Karpas-422 (cell line): Measurements from ENCODE around the gene ABHD8. TPM values are rescaled to one million over a fixed set of nuclear protein-coding genes. Genes with fewer than 3 reads are reported as not detected.

Experiments used
- DNase-seq: peaks from one replicate; pipeline ENCODE4 v3.0.0-alpha.2; 2015
- H2AFZ ChIP-seq: fragments of 200-600 bp; sonication (generic); 2 replicates; pipeline ENCODE4 v1.6.1; 2014; ENCODE audit warnings: antibody characterized with exemption, low read length, mixed read lengths
- H3K27ac ChIP-seq: fragments of 200-600 bp; sonication (generic); 2 replicates; pipeline ENCODE4 v1.5.1; 2014; ENCODE audit warnings: mild to moderate bottlenecking, low read length, moderate library complexity
- H3K27me3 ChIP-seq: fragments of 200-600 bp; sonication (generic); 2 replicates; pipeline ENCODE4 v1.6.1; 2014; ENCODE audit warnings: low read length, mixed read lengths
- H3K36me3 ChIP-seq: fragments of 200-600 bp; sonication (generic); 2 replicates; pipeline ENCODE4 v1.6.1; 2014; ENCODE audit warnings: low read length, mixed read lengths; ENCODE audit not compliant: insufficient read depth
- H3K4me1 ChIP-seq: fragments of 200-600 bp; sonication (generic); 2 replicates; pipeline ENCODE4 v1.6.1; 2014; ENCODE audit warnings: mild to moderate bottlenecking, low read length, mixed read lengths
- H3K4me2 ChIP-seq: fragments of 200-600 bp; sonication (generic); 2 replicates; pipeline ENCODE4 v1.6.1; 2014; ENCODE audit warnings: low read length, low read depth, mild to moderate bottlenecking; ENCODE audit not compliant: poor library complexity, severe bottlenecking
- H3K4me3 ChIP-seq: fragments of 200-600 bp; sonication (generic); 2 replicates; pipeline ENCODE4 v1.5.1; 2014; ENCODE audit warnings: mild to moderate bottlenecking, antibody characterized with exemption, low read length, mixed read lengths
- H3K79me2 ChIP-seq: fragments of 200-600 bp; sonication (generic); 2 replicates; pipeline ENCODE4 v1.6.1; 2014; ENCODE audit warnings: mild to moderate bottlenecking, low read length, mixed read lengths
- H3K9ac ChIP-seq: fragments of 200-600 bp; sonication (generic); 2 replicates; pipeline ENCODE4 v1.6.0; 2014; ENCODE audit warnings: low read length
- H3K9me2 ChIP-seq: fragments of 200-600 bp; sonication (generic), shearing (Covaris generic); replicated peaks from 2 replicates; pipeline ENCODE4 v1.6.0; 2014; ENCODE audit warnings: mild to moderate bottlenecking, low read length, moderate library complexity; ENCODE audit not compliant: insufficient read depth
- H3K9me3 ChIP-seq: fragments of 300-700, 200-600 bp; sonication (generic); 2 replicates; pipeline ENCODE4 v1.6.1; 2014; ENCODE audit warnings: low read length, mixed read lengths
- H4K20me1 ChIP-seq: fragments of 200-600 bp; sonication (generic); 2 replicates; pipeline ENCODE4 v1.6.1; 2014; ENCODE audit warnings: mild to moderate bottlenecking, antibody characterized with exemption, low read length, low read depth; ENCODE audit not compliant: insufficient read depth
- total RNA-seq: library from RNA; depleted of rRNA; stranded (reverse); fragments of >200 nt; shearing (Covaris generic); gene quantifications from 2 replicates; pipeline ENCODE4 v1.2.3, GENCODE V29; 2014; ENCODE audit warnings: low replicate concordance

The ABHD8 gene
- total RNA-seq, 1 experiment from 2014 or later: 0.37 TPM

GRCh38 chr19:17289489-17289888 is 13.7 kb downstream of the ABHD8 start:
- no peaks in the 10 kb centered on the region for H3K27me3 ChIP-seq
- H3K36me3 ChIP-seq: peaks cover 10% of the 10 kb centered on the region
- H2AFZ ChIP-seq: no peak overlapping the region
- H3K79me2 ChIP-seq: peaks cover 8% of the 10 kb centered on the region
- no peak overlapping the region for H3K4me2 ChIP-seq
- H4K20me1 ChIP-seq: peaks cover 4% of the 10 kb centered on the region; the same call in 1 of the 2 replicates
- H3K9ac ChIP-seq: no peak overlapping the region
- H3K4me3 ChIP-seq: no peak overlapping the region
- no peak overlapping the region for H3K27ac ChIP-seq
- H3K4me1 ChIP-seq: peaks cover 10% of the 10 kb centered on the region
- no peaks in the 10 kb centered on the region for H3K9me2 ChIP-seq
- H3K9me3 ChIP-seq: no peaks in the 10 kb centered on the region
- DNase-seq: peak; percentile 86

GRCh38 chr19:17286752-17287151 is 16.5 kb downstream of the ABHD8 start:
- H3K4me3 ChIP-seq: no peak overlapping the region
- no peaks in the 10 kb centered on the region for H3K9me3 ChIP-seq
- no peaks in the 10 kb centered on the region for H3K27me3 ChIP-seq
- H3K9ac ChIP-seq: no peak overlapping the region
- H3K27ac ChIP-seq: no peak overlapping the region
- no peak overlapping the region for H3K4me2 ChIP-seq
- peaks cover 12% of the 10 kb centered on the region for H3K4me1 ChIP-seq
- no peak for DNase-seq
- peaks cover 21% of the 10 kb centered on the region for H3K36me3 ChIP-seq
- H4K20me1 ChIP-seq: peaks cover 12% of the 10 kb centered on the region
- peaks cover 12% of the 10 kb centered on the region; the same call in 1 of the 2 replicates for H3K79me2 ChIP-seq
- H2AFZ ChIP-seq: no peak overlapping the region
- H3K9me2 ChIP-seq: no peaks in the 10 kb centered on the region

GRCh38 chr19:17286263-17286662 is 17.0 kb downstream of the ABHD8 start:
- no peak overlapping the region for H3K27ac ChIP-seq
- H4K20me1 ChIP-seq: peaks cover 12% of the 10 kb centered on the region
- H3K9me2 ChIP-seq: no peaks in the 10 kb centered on the region
- peaks cover 15% of the 10 kb centered on the region; the same call in 1 of the 2 replicates for H3K79me2 ChIP-seq
- no peak overlapping the region for H2AFZ ChIP-seq
- H3K4me2 ChIP-seq: no peak overlapping the region
- no peak overlapping the region for H3K9ac ChIP-seq
- no peak for DNase-seq
- no peak overlapping the region for H3K4me3 ChIP-seq
- H3K36me3 ChIP-seq: peaks cover 21% of the 10 kb centered on the region
- H3K27me3 ChIP-seq: no peaks in the 10 kb centered on the region
- no peaks in the 10 kb centered on the region for H3K9me3 ChIP-seq
- H3K4me1 ChIP-seq: peaks cover 17% of the 10 kb centered on the region

GRCh38 chr19:17285415-17286135 is 17.6 kb downstream of the ABHD8 start:
- peaks cover 21% of the 10 kb centered on the region for H3K36me3 ChIP-seq
- H3K27ac ChIP-seq: no peak overlapping the region
- H3K27me3 ChIP-seq: no peaks in the 10 kb centered on the region
- H3K4me1 ChIP-seq: peaks cover 23% of the 10 kb centered on the region
- no peak overlapping the region for H2AFZ ChIP-seq
- peaks cover 15% of the 10 kb centered on the region; the same call in 1 of the 2 replicates for H3K79me2 ChIP-seq
- H3K9me3 ChIP-seq: no peaks in the 10 kb centered on the region
- no peak overlapping the region for H3K4me3 ChIP-seq
- no peak overlapping the region for H3K9ac ChIP-seq
- no peak overlapping the region for H3K4me2 ChIP-seq
- H4K20me1 ChIP-seq: peaks cover 12% of the 10 kb centered on the region
- no peak for DNase-seq
- H3K9me2 ChIP-seq: no peaks in the 10 kb centered on the region

DNA sequence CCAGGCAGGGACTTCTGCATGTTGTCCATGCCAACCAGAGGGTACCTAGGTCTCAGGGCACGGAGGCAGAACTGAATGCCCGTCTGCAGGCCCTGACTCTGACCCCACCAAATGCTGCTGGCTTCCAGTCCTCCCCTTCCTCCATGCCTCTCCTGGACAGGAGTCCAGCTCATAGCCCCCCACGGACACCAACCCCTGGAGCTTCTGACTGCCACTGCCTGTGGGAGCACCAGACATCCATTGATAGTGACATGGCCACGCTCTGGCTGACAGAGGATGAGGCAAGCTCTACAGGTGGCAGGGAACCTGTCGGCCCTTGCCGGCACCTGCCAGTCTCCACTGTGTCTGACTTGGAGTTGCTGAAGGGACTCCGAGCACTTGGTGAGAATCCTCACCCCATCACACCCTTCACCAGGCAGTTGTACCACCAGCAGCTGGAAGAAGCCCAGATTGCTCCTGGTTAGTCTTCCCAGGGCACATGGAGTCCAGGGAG is 19.7 kb downstream of the ABHD8 start:
- DNase-seq: no peak
- H4K20me1 ChIP-seq: peaks cover 12% of the 10 kb centered on the region
- no peaks in the 10 kb centered on the region for H3K9me3 ChIP-seq

DNA sequence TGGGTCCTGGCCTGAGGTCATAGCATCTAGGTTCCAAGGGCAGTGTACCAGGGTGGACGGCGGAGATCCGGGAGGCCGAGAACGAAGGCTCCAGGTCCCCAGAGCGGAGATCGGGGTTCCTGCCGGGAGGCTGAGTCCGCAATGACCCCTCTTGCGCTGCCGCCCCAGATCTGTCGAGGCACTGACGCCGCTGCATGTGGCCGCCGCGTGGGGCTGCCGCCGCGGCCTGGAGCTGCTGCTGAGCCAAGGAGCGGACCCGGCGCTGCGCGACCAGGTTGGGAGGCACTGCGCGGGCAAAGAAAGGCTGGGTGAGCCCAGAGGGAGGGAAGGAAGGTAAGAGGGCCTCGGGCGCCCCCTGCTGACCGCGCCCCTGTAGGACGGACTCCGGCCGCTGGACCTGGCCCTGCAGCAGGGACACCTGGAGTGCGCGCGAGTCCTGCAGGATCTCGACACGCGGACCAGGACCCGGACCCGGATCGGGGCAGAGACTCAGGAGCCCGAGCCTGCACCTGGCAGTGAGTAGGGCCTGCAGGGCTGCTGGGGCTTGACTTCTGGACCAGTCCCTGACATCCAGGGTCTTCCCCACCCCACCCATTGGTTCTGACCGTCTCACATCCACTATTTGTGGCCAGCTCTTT is 20.6 kb downstream of the ABHD8 start:
- H4K20me1 ChIP-seq: peaks cover 12% of the 10 kb centered on the region
- peak; percentile 94 for DNase-seq
- peaks cover 15% of the 10 kb centered on the region; the same call in 1 of the 2 replicates for H3K79me2 ChIP-seq
- peak overlapping the region; percentile 87 for H3K9ac ChIP-seq
- H3K27ac ChIP-seq: peak overlapping the region; percentile 78
- H3K9me2 ChIP-seq: no peaks in the 10 kb centered on the region
- peak overlapping the region; percentile 73 for H3K4me3 ChIP-seq
- peaks cover 25% of the 10 kb centered on the region for H3K36me3 ChIP-seq
- H3K9me3 ChIP-seq: no peaks in the 10 kb centered on the region
- no peaks in the 10 kb centered on the region for H3K27me3 ChIP-seq
- peaks cover 23% of the 10 kb centered on the region for H3K4me1 ChIP-seq
- H3K4me2 ChIP-seq: peak overlapping the region; percentile 90
- H2AFZ ChIP-seq: peak overlapping the region; percentile 81; the same call in 1 of the 2 replicates

More for the DNA sequence above, 19.7 kb downstream of the ABHD8 start:
- no peaks in the 10 kb centered on the region for H3K27me3 ChIP-seq
- no peak overlapping the region for H3K27ac ChIP-seq
- H3K4me3 ChIP-seq: no peak overlapping the region
- H3K36me3 ChIP-seq: peaks cover 25% of the 10 kb centered on the region
- no peak overlapping the region for H3K4me2 ChIP-seq
- H3K9ac ChIP-seq: no peak overlapping the region
- H3K4me1 ChIP-seq: peaks cover 23% of the 10 kb centered on the region
- peaks cover 15% of the 10 kb centered on the region; the same call in 1 of the 2 replicates for H3K79me2 ChIP-seq
- H2AFZ ChIP-seq: no peak overlapping the region
- H3K9me2 ChIP-seq: no peaks in the 10 kb centered on the region

DNA sequence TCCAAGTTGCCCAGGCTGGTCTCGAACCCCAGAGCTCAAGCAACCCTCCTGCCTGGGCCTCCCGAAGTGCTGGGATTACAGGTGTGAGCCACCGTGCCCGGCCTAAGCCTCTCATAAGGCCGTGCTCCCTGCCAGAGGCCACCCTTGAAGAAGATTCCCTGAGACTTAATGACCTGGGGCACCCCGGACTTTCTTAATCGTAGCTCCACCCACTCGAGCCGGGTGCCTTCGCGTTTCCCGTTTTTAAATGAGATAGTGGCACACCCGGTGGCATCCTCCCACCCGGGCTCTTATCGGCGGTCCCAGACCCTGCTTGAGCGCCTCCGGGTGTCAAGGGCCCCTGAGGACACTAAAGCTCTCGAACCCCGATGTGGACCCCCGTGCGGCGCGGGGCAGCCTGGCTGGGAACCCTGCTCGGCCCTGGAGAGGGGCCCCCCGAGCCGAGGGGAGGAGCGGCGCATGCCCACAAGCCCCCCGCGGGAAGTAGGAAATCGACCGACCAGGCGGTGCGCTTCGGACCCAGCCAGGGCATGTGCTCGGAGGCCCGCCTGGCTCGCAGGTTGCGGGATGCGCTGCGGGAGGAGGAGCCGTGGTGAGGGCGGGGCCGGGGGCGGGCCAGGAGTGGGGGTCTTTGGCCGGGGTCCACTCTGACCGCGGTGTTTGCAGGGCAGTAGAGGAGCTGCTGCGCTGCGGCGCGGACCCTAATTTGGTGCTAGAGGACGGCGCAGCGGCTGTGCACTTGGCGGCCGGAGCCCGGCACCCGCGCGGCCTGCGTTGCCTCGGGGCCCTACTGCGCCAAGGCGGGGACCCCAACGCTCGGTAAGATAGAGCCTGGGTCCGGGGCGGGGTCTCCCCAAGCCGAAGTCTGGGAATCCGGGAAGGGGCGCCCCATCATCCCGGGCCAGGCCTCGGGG is 21.6 kb downstream of the ABHD8 start, which contains the start of gene ANKLE1:
Gene ANKLE1 (plus strand): TSS at position 511 of the 914 bp plus-strand sequence. CDS start 20 bp downstream, at position 531.
- peak within 1 kb of the TSS; percentile 81; the same call in 1 of the 2 replicates for H2AFZ ChIP-seq
- H3K9me3 ChIP-seq: no peaks in the 10 kb centered on the region
- peak within 1 kb of the TSS; percentile 87 for H3K9ac ChIP-seq
- peak within 1 kb of the TSS; percentile 78 for H3K27ac ChIP-seq
- H3K4me2 ChIP-seq: peak within 1 kb of the TSS; percentile 90
- H4K20me1 ChIP-seq: peaks cover 12% of the 10 kb centered on the region
- no peaks in the 10 kb centered on the region for H3K27me3 ChIP-seq
- H3K9me2 ChIP-seq: no peaks in the 10 kb centered on the region
- peaks cover 23% of the 10 kb centered on the region for H3K4me1 ChIP-seq
- H3K4me3 ChIP-seq: peak within 1 kb of the TSS; percentile 73
- peak; percentile 93 for DNase-seq
- H3K79me2 ChIP-seq: peaks cover 15% of the 10 kb centered on the region; the same call in 1 of the 2 replicates
- peaks cover 25% of the 10 kb centered on the region for H3K36me3 ChIP-seq
